ENCODE results near the gene CYP26A1.

- TF ChIP-seq EZH2phosphoT487 (IDR thresholded peaks at IDR 0.05; ENCODE audit: insufficient read depth, low read depth) (no peak), EZH2 (IDR thresholded peaks at IDR 0.05; ENCODE audit: insufficient read depth, poor library complexity, severe bottlenecking) (no peak)
These were observed 41.4 kb upstream of the CYP26A1 start for GRCh38 chr10:93032105-93032808.
